Measurements from ENCODE around the gene NXNL1. TPM values are rescaled to one million over a fixed set of nuclear protein-coding genes. Genes with fewer than 3 reads are reported as not detected.

NXNL1 gene
- total and polyA plus RNA-seq, 2 of the 13 experiments (the other 11 are each of a cell fraction or from before 2014, with no cell fraction given) = not detected

- peak; percentile 55; the same call in 1 of the 2 replicates for TF ChIP-seq HMGXB3 (CRISPR knock-in tag; IDR thresholded peaks at IDR 0.05; ENCODE audit: borderline replicate concordance)
- TF ChIP-seq MYC (CRISPR knock-in tag; IDR thresholded peaks at IDR 0.05; ENCODE audit: borderline replicate concordance) = peak; percentile 87; the same call in 1 of the 2 replicates
- peak; percentile 67 for TF ChIP-seq RBM22 (optimal IDR thresholded peaks at IDR 0.05; ENCODE audit: low read length)
- no peak for TF ChIP-seq ZNF44 (CRISPR knock-in tag; IDR thresholded peaks at IDR 0.05)
- no peak for TF ChIP-seq ZNF879 (CRISPR knock-in tag; IDR thresholded peaks at IDR 0.05)
- TF ChIP-seq EHMT2 (IDR thresholded peaks at IDR 0.05; ENCODE audit: borderline replicate concordance, low read depth, low read length) = no peak
- TF ChIP-seq ARNT (IDR thresholded peaks at IDR 0.05) = no peak
- peak; percentile 85 for TF ChIP-seq SALL2 (CRISPR knock-in tag; IDR thresholded peaks at IDR 0.05)
- TF ChIP-seq ZNF232 (CRISPR knock-in tag; IDR thresholded peaks at IDR 0.05; ENCODE audit: borderline replicate concordance) = peak; percentile 42; the same call in 1 of the 2 replicates
- no peak for TF ChIP-seq SRSF9 (IDR thresholded peaks at IDR 0.05; ENCODE audit: borderline replicate concordance, insufficient read depth, low read depth, low read length, poor library complexity, severe bottlenecking)
- TF ChIP-seq YEATS2 (CRISPR knock-in tag; IDR thresholded peaks at IDR 0.05; ENCODE audit: borderline replicate concordance) = peak; percentile 86; the same call in 1 of the 2 replicates
- TF ChIP-seq ZHX2 (IDR thresholded peaks at IDR 0.05; ENCODE audit: low read depth) = peak; percentile 93
- TF ChIP-seq ZHX2 (CRISPR knock-in tag; IDR thresholded peaks at IDR 0.05; ENCODE audit: borderline replicate concordance) = no peak
- TF ChIP-seq MBNL3 (CRISPR knock-in tag; conservative IDR thresholded peaks at IDR 0.05) = no peak
- TF ChIP-seq ISX (CRISPR knock-in tag; conservative IDR thresholded peaks at IDR 0.05) = no peak
- TF ChIP-seq SMC3 (IDR thresholded peaks at IDR 0.05; ENCODE audit: low read length) = no peak
- no peak for TF ChIP-seq FOXK2 (IDR thresholded peaks at IDR 0.05)
- TF ChIP-seq NFE2 (CRISPR knock-in tag; IDR thresholded peaks at IDR 0.05) = no peak
- TF ChIP-seq NFRKB (IDR thresholded peaks at IDR 0.05) = no peak
- TF ChIP-seq ZNF235 (CRISPR knock-in tag; IDR thresholded peaks at IDR 0.05; ENCODE audit: borderline replicate concordance) = no peak
- no peak for TF ChIP-seq SRF (IDR thresholded peaks at IDR 0.05; ENCODE audit: low read depth, low read length)
Measured at GRCh38 chr19:17419621-17420474, 40.9 kb downstream of the NXNL1 start, which contains the start of gene MVB12A (continued).

All from HepG2 (cell line).